GM13976 (cell line): ENCODE measurements around the gene GMPS.

Experiments used
- DNase-seq: peaks from one replicate; pipeline ENCODE4 v3.0.0; 2012; ENCODE audit warnings: low spot score
- CTCF ChIP-seq: IDR thresholded peaks from 2 replicates; pipeline ENCODE4 v1.5.1; 2012; ENCODE audit warnings: borderline replicate concordance, mild to moderate bottlenecking; ENCODE audit not compliant: insufficient read depth; ENCODE audit errors: extremely low read depth, missing control alignments, control extremely low read depth
- in situ Hi-C: fragments of 300-500 bp; cut with MboI; formaldehyde crosslinking; loops from one replicate; pipeline ENCODE4 v1.12.0; 2022; ENCODE audit warnings: low sequenced_read_pairs, mixed read lengths, inconsistent platforms; ENCODE audit not compliant: unreplicated experiment

Gene GMPS

GRCh38 chr3:155889952-155890351 lies 19.5 kb downstream of the GMPS start:
- in situ Hi-C loops: loop anchor here (25.0 kb wide), 1 partner anchor 1578 kb away; the partner anchor contains the start of gene DHX36
- TF ChIP-seq CTCF: no peak

GRCh38 chr3:155890671-155891190 lies 20.3 kb downstream of the GMPS start:
- in situ Hi-C loops: loop anchor here (25.0 kb wide), 1 partner anchor 1578 kb away; the partner anchor contains the start of gene DHX36
- DNase-seq: no peak
- TF ChIP-seq CTCF: no peak

More at GRCh38 chr3:155889952-155890351, 19.5 kb downstream of the GMPS start:
- DNase-seq: no peak

GRCh38 chr3:155891321-155891720 lies 20.9 kb downstream of the GMPS start:
- in situ Hi-C loops: loop anchor here (25.0 kb wide), 1 partner anchor 1579 kb away; the partner anchor contains the start of gene DHX36
- no peak for DNase-seq
- no peak for TF ChIP-seq CTCF

GRCh38 chr3:155895379-155895900 lies 25.0 kb downstream of the GMPS start:
- no peak for TF ChIP-seq CTCF
- in situ Hi-C loops: loop anchor here (25.0 kb wide), 1 partner anchor 1583 kb away; the partner anchor contains the start of gene DHX36
- DNase-seq: no peak

- no peak for DNase-seq
- in situ Hi-C loops: no loop called here
- TF ChIP-seq CTCF: no peak
These were observed 36.5 kb downstream of the GMPS start for GRCh38 chr3:155906900-155907299.

GRCh38 chr3:155908086-155908485 lies 37.6 kb downstream of the GMPS start:
- in situ Hi-C loops: no loop called here
- no peak for TF ChIP-seq CTCF
- no peak for DNase-seq
